Measurements from ENCODE around the gene ACAD9.
"Not testable (repeated sequence)": the region's sequence is repeated elsewhere in the genome, so short reads cannot be mapped to it uniquely, and the experiment has no call there.

ACAD9 gene

DNA sequence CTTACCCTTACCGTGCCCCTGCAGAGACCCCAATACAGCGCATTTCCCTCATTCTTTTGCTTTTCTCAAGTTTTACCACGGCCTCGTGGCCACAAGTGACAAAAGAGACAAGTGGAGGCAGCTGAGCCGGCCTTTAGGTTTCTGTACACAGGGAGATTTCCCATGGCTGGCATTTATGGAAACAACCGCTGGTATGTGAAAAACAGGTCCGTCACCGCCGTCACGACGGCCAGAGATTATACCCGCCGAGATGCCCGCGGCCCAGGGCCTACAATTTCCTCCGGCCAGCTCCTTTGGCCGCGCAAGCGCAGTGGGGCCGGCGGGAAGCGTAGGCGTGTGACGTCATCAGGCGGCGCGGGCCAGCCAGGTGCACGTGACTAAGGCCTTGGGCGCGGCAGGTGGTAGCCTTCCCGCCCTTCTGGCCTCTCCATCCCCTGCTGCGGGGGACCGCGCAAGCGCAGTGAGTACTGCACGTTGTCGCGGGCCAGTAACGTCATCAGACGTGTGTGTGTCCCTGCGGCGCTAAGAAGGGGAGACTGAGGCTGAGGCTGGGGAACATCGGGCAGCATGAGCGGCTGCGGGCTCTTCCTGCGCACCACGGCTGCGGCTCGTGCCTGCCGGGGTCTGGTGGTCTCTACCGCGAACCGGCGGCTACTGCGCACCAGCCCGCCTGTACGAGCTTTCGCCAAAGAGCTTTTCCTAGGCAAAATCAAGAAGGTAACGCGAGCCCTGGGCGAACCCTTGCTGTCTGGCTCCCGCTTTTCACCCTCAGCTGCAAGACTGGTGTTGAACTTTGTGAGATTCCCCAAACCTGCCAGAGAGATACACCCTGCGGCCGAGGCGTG, at the start of gene ACAD9:
Gene ACAD9, plus strand, starts transcription at position 496 of the 845 bp plus-strand sequence. Its CDS starts 72 bp downstream, at position 568.
- DNase-seq (ENCODE audit: low spot score), result peak; percentile 98

DNA sequence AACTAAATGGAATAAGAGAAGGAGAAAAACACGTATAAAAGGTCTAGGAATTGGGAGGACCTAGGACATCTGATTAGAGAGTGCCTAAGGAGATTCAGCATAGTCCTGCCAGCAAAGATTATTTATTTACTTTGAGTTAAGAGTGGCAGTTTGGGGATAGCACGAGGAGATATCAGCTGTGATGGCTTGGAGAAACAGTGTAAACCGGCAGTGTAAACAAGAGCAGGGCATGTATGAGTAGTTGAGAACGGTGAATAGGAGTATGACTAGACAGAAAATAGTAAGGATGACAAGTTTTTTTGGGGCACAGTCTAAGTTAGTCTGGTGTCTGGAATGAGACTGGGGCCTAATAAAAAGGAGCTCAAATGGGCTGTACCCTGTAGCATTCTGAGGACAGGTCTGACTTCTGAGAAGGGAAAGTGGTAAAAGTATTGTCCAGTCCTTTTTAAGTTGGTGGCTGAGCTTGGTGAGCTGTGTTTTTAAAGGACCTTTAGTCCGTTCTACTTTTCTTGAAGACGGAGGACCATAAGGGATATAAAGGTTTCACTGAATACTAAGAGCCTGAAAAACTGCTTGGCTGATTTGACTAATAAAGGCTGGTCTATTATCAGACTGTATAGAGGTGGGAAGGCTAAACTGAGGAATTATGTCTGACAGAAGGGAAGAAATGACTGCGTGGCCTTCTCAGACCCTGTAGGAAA, 49.3 kb upstream of the ACAD9 start:
- DNase-seq (ENCODE audit: low spot score), result not testable (repeated sequence)

DNA sequence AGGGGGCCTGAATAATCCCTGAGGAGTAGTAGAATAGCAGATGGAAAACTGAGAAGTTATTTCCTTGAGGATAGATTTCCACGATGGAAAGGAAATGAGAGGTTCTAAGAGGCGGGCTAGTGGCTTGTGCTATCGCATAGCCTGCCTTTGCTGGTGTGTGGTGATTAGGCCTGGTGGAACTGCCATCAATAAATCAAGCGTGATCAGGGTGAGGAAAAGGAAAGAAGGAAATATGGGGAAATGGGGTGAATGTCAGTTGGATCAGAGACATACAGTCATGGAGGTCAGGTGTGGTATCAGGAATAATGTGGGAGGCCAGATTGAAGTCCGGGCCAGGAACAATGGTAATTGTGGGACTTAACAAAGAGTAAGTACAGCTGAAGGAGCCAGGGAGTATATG, 48.7 kb upstream of the ACAD9 start:
- DNase-seq (ENCODE audit: low spot score), result not testable (repeated sequence)

DNA sequence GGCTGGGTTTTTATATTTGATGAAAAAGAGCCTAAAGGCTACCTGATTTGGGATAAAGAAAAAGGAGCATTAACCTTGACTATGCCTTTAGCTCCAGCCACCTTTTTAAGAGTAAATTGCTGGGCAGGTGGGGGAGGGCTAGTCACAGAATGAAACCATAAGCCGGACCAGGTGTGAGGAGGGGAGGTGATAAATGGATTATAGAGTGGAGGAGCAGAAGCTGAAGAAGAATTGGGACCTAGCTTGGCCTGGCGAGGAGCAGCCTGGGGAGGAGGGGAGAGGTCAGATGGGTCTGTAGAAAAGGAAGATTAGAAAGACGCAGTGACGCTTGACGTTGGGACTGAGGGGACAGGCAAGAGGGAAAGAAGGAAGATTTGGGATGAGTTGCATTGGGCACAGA, 46.4 kb upstream of the ACAD9 start:
- not testable (repeated sequence) for DNase-seq (ENCODE audit: low spot score)

DNA sequence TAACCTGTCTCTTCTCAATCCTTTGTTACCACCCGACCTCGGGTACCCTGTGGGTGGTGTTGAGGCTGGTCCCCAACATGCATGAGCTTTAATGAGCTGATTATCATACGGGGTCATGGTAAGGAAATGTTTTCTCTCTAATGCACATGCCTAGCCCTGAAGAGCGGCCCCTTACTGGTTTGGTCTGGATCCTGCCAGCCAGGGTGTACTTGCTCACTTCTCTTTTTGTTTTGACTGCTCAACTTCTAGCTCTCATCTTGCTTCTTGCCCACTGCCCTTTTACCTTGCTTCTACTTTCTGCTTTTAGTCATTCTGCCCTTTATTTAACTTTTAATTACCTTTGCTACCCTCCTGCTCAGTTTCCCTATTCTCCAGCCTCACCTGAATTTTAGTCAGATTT, 44.3 kb upstream of the ACAD9 start:
- DNase-seq (ENCODE audit: low spot score), result no peak

DNA sequence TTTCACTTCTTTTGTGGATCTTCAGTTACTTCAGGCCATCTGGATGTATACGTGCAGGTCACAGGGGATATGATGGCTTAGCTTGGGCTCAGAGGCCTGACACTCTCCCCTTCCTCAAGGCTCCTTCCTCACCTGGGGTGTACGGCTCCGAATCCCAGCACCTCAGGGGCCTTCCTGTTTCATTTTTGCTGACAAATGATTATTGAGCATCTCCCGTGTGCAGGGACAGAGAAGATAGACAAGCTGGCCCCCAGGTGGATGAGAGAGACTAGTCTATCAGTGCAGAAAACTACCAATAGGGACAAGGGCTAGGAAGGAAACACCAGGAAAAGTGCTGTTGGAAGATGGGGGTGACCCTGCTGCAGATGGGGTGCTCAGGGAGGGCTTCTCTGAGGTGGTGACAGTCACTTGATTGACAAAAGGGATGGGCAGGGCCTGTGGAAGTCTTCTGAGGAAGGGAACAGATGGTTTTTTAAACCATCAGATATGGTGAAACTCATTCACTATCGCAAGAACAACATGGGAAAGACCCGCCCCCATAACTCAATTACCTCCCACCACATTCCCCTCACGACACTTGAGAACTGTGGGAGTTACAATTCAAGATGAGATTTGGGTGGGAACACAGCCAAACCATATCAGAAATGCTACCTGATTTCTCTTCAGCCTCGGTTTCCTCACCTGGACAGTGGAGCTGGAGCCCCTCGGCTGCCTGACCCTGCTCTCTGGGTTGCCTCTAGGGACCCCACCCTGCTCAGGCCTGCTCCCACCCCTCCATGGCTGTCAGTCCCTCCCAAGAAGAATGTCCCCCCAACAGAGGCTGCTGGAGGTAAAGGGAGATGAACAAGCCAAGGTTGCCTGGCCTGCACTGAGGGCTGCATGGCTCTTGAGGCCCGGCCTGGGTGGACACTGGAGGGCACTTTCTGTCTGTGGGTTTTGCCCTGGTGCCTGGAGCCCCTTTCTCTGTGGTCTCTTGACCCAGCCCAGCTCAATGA, 37.2 kb upstream of the ACAD9 start:
- DNase-seq (ENCODE audit: low spot score), result no peak

DNA sequence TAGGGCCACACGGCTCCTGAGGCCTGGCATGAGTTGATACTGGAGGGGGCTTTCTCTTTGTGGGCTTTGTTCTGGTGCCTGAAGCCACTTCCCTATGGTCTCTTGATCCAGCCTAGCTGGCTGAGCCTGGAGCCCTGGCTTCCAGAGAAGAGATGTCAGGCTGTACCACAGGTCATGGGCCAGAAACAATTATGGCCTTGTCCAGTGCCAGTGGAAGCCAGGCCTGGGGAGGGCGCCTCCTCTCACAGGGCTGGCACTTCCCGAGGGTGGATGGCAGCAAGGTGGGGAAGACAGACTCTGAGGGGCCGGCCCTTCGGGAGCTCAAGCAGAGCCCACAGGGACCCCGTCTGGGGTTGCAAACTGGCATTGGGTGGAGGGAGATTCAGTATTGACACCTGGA, 34.9 kb upstream of the ACAD9 start:
- no peak for DNase-seq (ENCODE audit: low spot score)

DNA sequence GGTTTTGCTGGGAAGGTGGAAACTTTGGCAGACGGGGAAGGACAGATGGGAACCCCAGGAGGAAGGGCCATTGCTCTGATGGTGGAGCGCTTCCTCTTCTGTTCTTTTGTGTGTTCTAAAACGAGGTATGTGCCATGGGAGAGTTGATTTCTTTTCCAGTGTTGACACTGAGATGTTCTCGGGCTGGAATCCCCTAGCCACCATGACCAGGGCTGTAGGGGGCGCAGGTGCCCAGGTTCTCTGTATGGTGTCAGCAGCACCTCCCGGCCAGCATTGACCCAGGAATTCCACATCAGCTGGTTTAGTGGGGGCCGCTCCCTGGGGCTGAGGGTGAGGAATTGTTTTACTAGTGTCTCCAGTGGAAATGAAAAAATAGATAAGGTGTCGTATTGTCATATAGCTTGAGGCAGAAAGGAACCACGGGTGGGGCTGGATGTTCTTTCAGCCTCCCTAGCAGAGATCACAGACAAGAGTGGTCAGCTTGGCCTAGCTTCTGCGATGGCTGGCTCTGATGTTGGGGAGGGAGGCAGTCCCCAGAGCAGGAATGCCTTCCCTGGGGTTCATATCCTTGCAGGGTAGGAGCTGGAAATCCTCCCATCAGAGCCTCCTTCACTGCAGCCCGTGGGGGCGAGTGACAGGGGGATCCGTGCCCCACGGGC, 34.2 kb upstream of the ACAD9 start:
- no peak for DNase-seq (ENCODE audit: low spot score)

DNA sequence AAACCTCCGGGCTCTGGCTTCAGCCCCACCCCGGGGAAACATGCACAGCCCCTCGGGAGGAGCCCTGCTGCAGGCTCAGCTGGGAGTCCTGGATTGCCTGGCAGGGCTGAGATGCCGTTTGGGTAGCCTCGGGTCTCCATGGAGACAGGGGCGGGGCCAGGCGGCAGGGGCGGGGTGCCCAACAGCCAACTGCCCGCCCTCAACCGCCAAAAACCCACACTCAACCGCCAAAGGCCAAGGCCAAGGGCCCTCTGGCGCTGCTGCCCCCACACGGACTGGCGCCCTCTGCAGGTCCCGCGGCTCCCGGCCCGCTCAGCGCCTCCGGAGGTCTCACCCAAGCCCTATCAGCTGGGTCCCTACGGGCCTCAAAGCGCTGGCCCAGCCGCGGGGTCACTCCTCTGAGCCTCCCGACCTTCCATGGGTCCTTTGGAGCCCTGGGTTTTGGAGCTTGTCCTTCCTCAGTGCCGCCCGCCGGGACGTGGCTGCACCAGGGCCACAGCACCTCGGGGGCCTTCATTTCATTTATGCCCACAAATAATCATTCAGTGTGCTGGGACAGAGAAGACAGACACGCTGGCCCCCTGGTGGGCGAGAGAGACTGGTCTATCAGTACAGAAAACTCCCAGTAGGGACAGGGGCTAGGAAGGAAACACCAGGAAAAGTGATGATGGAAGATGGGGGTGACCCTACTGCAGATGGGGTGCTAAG, 33.5 kb upstream of the ACAD9 start:
- DNase-seq (ENCODE audit: low spot score), result peak; percentile 74

DNA sequence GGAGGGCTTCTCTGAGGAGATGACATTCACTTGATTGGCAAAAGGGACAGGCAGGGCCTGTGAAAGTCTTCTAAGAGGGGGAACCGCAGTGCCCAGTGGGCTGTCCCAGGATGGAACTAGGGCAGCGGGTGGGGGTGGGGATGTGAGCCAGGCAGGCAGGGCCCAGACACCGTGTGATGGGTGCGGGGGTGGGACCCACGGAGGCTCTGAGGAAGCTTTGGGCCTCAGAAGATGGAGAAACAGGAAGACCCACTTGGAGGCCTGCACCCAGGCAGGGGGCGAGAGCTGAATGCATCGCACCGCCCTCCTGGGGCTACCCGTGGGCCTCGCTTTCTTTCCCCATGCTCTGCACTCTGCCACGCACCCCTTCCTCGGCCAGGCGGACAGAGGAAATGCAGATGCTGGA, 32.9 kb upstream of the ACAD9 start:
- no peak for DNase-seq (ENCODE audit: low spot score)

DNA sequence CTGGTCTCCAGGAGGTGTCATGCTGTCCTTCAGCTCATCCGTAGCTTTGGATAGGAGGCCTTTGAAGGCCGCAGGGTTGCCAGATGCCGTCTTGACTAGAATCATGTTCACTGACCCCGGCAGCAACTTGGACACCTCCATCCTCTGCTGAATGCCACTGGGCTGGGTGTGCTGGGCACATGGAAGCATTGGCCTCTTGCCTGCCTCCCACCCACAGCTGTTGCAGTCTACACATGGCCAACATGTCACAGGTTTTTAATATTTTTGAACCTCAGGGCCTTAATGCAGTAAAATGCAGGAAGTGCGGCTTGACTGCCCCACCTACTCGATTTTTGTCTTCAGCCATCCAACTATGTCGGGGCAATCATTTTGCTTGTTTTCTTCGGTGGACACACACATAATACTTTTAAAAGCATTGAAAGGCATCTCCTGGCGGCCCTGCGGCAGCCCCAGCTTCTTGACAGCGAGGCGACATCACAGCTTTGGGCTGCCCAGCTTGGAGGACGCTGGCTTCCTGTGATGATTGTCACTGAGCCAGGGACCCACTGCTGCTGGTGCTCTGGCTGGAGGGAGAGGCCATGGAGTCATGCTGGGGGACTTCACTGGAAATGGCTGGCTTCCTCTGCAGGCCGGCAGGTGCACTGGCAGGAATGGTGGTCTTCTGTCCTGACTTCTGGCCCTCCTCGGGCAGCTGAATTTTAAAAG, 31.6 kb upstream of the ACAD9 start:
- DNase-seq (ENCODE audit: low spot score), result no peak

DNA sequence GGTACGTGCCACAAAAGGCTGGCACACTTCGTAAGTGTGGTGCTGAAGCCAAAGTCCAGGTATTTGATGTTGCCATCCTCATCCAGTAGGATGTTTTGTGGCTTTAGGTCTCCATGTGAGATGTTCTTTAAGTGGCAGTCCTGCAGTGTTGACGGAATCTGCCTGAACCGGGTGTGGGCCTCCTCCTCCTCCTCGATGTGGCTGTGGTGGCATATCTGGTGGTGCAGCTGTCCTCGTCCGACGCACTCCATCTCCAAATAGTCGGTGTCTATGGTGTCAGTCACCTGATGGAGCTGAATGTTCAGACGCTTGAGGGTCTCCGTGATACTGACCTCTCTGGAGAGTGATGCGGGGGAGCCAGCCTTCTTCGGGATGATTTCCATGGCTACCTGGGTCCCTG, 30.5 kb upstream of the ACAD9 start:
- no peak for DNase-seq (ENCODE audit: low spot score)

DNA sequence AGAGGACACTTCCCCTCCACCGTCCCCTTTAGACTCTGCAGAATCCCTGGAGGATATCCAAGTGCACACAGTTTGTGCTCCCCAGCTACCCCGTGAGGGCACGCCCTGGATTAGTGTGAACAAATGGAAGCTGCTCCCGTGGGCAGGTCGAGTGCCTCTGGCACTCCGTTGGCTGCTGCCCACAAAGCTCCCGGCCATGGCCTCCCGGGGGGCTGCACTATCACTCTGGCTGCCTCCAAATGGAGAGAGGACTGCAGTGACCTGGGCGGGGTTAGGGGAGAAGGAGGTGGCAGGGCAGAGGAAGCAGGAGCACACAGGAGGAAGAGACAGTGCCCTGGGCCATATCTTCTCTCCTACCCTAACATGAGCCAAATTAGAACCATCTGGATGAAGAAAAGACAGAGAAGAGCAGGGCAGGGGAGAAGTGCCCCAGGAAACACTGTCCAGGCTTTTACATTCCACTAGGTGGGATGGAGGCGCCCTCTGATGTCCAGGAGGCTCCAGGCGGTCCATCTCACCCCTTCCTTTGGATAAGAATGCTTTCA, 29.4 kb upstream of the ACAD9 start:
- DNase-seq (ENCODE audit: low spot score), result no peak

DNA sequence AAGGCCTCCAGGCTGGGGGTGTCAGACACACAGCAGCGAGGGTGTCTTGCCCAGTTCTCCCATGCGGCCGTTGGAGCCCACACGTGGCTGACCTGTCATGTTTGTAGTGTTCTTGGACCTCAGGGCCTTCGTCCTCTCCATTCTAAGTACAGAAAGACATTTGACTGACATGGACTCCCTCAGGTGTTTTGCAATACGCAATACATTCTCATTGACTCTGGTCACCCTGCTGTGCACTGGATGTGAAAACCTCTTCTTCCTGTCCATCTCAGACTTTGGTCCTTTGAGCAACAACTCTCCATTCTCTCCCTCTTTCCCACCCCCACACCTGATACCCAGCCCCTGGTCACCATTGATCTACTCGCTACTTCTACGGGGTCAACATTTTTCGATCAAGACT, 28.9 kb upstream of the ACAD9 start:
- DNase-seq (ENCODE audit: low spot score), result no peak

DNA sequence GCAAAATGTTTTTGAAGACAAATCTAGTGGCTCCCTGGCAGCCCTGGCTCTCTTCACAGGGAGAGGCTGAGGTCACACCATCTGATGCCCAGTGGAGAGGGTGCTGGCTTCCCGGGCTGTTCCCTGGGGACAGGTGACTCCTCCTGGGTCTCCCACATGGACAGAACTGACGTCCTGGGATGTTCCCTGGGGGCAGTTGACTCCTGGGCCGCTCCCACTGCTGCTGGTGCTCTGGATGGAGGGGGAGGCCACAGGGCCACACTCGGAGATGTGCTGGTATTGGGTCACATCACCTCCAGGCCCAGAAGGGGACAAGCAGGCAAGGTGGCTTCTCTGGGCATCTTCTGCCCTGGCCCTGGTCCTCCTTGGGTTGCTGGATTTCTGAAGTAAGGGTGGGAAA, 27.8 kb upstream of the ACAD9 start:
- no peak for DNase-seq (ENCODE audit: low spot score)

DNA sequence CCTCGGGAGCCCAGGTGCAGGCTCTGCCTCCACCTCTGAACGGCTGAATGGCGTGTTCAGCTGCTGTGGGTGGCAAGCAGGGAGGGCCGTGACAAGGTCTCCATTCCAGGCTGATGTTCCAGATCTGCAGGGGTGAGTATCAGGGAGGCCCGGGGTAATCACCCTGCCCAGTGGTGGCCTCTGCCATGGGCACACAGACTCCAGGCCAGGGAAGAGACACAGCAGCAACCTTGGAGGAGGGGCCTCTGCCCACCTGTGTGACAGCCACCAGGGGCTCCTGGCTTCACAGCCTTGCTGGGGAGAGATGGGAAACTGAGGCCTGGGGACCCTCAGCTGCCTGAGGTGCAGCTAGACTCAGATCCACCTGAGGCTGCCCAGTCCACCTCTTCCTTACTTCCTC, 25.6 kb upstream of the ACAD9 start:
- DNase-seq (ENCODE audit: low spot score), result no peak

DNA sequence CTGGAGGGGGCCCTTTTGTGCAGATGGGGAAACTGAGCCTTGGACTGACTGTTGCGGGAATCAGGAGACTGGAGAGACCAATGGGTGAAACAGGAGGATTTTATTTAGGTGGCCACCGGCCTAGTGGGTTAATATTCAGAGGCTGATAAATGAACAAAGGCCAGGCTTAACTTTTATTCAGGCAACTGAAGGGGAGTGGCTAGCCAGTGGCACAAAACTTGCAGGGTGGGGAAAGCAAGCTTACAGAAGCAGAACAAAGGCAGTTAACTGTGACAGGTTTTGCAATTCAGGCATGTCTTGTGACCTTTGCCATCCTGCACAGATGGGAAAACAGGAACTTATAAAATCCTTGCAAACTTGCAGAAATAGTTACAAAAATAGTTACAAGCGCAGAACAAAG, 24.9 kb upstream of the ACAD9 start:
- no peak for DNase-seq (ENCODE audit: low spot score)

DNA sequence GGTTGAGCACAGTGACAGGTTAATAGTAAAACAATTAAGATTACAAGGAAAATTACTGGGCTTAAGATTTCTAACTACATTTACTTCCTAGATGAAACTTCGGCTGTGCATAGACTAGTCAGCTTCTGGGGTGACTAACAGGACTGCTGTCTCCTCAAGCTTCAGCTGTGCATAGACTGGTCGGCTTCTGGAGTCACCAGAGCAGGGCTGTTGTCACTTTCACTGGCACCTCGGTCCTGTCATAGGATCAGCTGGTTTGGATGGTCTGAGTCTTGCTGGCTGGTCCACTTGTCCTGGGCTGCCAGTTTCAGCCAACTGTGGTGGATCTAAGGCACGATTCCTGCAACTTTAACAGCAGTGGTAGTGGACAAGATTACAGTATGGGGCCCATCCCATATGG, 23.9 kb upstream of the ACAD9 start:
- DNase-seq (ENCODE audit: low spot score), result no peak

DNA sequence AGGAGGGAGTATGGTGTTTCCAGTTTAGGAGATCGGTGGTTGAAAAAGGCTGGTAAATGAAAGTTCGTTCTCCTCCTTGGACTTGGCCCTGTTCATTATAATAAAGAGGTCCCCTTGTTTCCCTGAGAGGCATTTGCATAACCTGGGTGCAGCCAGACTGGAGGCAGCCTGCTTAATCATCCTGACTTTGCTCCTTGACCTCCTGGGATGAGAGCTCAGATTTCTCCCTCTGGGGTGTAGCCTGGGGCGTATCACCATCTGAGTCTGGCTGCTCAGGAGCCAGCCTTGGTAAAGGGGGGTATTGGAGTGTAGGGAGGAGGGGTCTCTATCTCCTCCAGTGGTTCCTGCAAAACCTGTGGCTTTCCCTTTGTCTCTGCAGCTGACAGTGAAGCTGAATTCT, 21.3 kb upstream of the ACAD9 start:
- no peak for DNase-seq (ENCODE audit: low spot score)

DNA sequence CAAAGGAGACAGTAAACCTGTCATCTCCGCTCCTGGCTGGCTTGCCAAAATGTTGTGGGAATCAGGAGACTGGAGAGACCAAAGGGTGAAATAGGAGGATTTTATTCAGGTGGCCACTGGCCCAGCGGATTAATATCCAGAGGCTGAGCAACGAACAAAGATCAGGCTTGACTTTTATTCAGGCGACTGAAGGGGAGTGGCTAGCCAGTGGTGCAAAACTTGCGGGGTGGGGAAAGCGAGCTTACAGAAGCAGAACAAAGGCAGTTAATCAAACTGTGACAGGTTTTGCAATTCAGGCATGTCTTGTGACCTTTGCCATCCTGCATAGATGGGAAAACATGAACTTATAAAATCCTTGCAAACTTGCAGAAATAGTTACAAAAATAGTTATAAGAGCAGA, 19.8 kb upstream of the ACAD9 start:
- no peak for DNase-seq (ENCODE audit: low spot score)
